Stimulated activated memory B cell treated with anti-CD40 and anti-IgM and Interleukin-4, amounts not matched to agents 10 μg/mL and 1 μg/mL and 100 μg/mL, for 72 hours (primary cell): Measurements from ENCODE around the gene ADGRV1.
A peak's percentile ranks its signal among the peaks of the same experiment; 100 is the strongest.
"Not testable (repeated sequence)": the region's sequence is repeated elsewhere in the genome, so short reads cannot be mapped to it uniquely, and the experiment has no call there.

Experiments
- ATAC-seq: fragments of 150-1000 bp; cut with Tn5 transposase; 2 replicates; pipeline ENCODE4 v1.10.0; 2021
- H3K27ac Mint-ChIP-seq: one replicate; pipeline ENCODE4 v1.8.0; 2022; ENCODE audit warnings: mild to moderate bottlenecking, mixed read lengths
- H3K27me3 Mint-ChIP-seq: one replicate; pipeline ENCODE4 v1.8.0; 2022; ENCODE audit warnings: mixed read lengths
- H3K36me3 Mint-ChIP-seq: one replicate; pipeline ENCODE4 v1.8.0; 2022; ENCODE audit warnings: mixed read lengths
- H3K4me1 Mint-ChIP-seq: one replicate; pipeline ENCODE4 v1.8.0; 2022; ENCODE audit warnings: mixed read lengths
- H3K4me3 Mint-ChIP-seq: one replicate; pipeline ENCODE4 v1.8.0; 2022; ENCODE audit warnings: mild to moderate bottlenecking, moderate library complexity, mixed read lengths
- H3K9me3 Mint-ChIP-seq: one replicate; pipeline ENCODE4 v1.8.0; 2022; ENCODE audit warnings: mixed read lengths

Gene ADGRV1

DNA sequence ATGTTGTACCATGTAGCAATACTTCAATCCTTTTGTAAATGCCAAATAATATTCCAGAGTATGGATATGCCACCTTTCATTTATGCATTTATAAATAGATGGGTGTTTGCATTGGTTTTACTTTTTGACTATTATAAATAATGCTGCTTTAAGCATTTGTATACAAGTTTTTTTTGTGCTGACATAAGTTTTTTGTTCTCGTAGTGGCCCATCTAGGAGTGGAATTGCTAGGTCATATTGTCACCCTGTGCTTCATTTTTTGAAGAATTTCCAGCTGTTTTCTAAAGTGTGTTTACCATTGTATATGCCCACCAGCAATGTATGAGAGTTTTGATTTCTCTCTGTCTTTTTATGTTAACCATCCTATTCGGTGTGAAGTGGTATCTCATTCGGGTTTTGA lies 6.9 kb downstream of the ADGRV1 start:
- Mint-ChIP-seq H3K27me3 (peaks cover 60% of the 10 kb centered on the region), H3K4me1 (no peaks in the 10 kb centered on the region)

DNA sequence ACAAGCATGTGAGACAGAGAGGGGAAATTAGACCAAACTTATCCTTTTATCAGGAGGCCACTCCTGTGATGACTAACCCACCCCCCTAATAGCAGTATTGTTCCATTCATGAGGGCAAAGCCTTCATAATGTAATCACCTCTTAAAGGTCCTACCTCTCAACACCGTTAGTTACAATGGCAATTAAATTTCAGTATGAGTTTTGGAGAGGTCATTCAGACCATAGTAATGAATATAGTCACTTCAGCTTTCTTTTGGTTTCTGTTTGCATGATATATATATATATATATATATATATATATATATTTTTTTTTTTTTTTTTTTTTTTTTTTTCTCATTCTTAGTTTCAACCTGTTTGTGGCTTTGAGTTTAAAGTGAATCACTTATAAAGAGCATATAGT lies 10.5 kb downstream of the ADGRV1 start:
- H3K36me3 Mint-ChIP-seq = no peaks in the 10 kb centered on the region
- no peak for ATAC-seq
- H3K4me1 Mint-ChIP-seq = no peaks in the 10 kb centered on the region
- H3K4me3 Mint-ChIP-seq = no peak overlapping the region
- peaks cover 57% of the 10 kb centered on the region for H3K27me3 Mint-ChIP-seq
- no peak overlapping the region for H3K27ac Mint-ChIP-seq
- H3K9me3 Mint-ChIP-seq = peaks cover 9% of the 10 kb centered on the region

More for the DNA sequence above, 6.9 kb downstream of the ADGRV1 start:
- Mint-ChIP-seq H3K36me3 (no peaks in the 10 kb centered on the region), H3K4me3 (no peak overlapping the region), H3K9me3 (peaks cover 8% of the 10 kb centered on the region), H3K27ac (no peak overlapping the region)
- ATAC-seq = no peak

DNA sequence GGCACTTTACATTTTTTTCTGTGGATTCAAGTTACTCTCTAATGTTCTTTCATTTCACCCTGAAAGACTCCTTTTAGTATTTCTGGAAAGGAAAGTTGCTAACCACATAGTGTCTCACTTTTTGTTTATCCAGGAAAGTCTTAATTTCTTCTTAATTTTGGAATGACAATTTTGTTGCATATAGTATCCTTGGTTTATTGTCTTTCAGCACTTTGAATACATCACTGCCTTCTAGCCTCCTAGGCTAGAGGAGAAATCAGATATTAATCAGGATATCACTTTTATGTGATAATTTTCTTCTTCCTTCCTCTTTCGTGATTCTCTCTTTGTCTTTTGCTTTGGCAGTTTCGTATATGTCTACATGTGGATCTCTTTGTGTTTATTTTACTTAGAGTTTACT lies 11.4 kb downstream of the ADGRV1 start:
- H3K36me3 Mint-ChIP-seq = no peaks in the 10 kb centered on the region
- H3K4me3 Mint-ChIP-seq = no peak overlapping the region
- H3K27ac Mint-ChIP-seq = no peak overlapping the region
- H3K27me3 Mint-ChIP-seq = peaks cover 51% of the 10 kb centered on the region
- H3K9me3 Mint-ChIP-seq = peaks cover 9% of the 10 kb centered on the region
- H3K4me1 Mint-ChIP-seq = no peaks in the 10 kb centered on the region
- ATAC-seq = no peak

DNA sequence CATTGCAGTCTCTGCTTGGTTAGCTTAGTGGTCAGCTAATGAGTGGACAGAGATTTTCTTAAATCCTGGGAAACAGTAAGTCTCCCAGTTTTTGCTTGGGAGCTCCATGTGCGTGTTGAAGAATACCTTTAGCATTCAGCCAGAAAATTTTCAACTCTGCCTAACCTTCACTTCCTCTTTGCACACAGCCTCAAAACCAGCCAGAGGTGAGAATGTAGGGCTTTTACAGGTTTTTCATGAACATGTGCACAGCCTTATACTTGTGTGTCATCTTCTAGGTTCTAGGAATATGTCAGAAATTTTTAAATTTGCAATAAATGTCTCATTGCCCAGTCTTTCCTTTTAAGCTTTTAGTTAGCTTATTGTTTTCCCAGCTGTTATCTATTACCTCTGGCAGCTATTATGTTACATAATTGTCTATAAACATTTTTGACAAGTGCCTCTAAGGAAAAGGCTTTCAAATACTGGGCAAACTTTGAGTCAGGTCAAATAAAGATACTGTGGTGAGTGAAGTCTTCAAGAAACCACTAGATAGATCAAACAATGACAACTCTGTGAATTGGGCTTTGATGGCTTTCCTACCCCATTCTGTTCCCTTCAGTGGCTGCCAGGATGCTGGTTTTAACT lies 12.7 kb downstream of the ADGRV1 start:
- Mint-ChIP-seq H3K4me3 (no peak overlapping the region), H3K36me3 (no peaks in the 10 kb centered on the region), H3K9me3 (peaks cover 9% of the 10 kb centered on the region), H3K4me1 (no peaks in the 10 kb centered on the region), H3K27ac (no peak overlapping the region), H3K27me3 (peaks cover 51% of the 10 kb centered on the region)
- no peak for ATAC-seq

DNA sequence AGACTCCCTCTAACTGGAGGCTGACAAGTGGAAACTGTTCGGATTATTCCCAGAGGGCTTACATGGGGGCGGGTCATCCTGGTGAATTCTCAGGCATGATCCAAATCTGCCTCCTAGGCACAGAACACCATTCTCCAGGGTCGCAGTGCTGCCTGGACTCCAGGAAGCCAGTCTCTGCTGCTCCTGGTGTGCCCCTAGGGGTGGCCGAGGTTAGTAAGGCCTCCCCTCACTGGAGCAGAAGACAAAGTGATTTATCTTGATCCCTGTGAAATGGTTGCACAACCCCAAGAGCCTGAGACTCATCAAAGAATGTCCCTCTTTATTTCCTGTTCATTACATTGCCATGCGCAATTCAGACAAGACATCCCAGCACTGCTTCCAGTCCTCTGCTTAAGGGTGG lies 17.1 kb downstream of the ADGRV1 start:
- H3K27me3 Mint-ChIP-seq = peaks cover 50% of the 10 kb centered on the region
- H3K4me3 Mint-ChIP-seq = no peak overlapping the region
- no peaks in the 10 kb centered on the region for H3K4me1 Mint-ChIP-seq
- H3K36me3 Mint-ChIP-seq = no peaks in the 10 kb centered on the region
- no peak overlapping the region for H3K27ac Mint-ChIP-seq
- peaks cover 16% of the 10 kb centered on the region for H3K9me3 Mint-ChIP-seq
- ATAC-seq = no peak

DNA sequence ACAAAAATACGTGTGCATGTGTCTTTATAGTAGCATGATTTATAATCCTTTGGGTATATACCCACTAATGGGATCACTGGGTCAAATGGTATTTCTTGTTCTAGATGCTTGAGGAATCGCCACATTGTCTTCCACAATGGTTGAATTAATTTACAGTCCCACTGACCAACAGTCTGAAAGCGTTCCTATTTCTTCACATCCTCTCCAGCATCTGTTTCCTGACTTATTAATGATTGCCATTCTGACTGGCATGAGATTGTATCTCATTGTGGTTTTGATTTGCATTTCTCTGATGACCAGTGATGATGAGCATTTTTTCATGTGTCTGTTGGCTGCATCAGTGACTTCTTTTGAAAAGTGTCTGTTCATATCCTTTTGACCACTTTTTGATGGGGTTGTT lies 18.0 kb downstream of the ADGRV1 start:
- H3K9me3 Mint-ChIP-seq = peaks cover 19% of the 10 kb centered on the region
- not testable (repeated sequence) for ATAC-seq, H3K4me1 Mint-ChIP-seq, H3K4me3 Mint-ChIP-seq, H3K36me3 Mint-ChIP-seq, H3K27ac Mint-ChIP-seq
- H3K27me3 Mint-ChIP-seq = peaks cover 53% of the 10 kb centered on the region

DNA sequence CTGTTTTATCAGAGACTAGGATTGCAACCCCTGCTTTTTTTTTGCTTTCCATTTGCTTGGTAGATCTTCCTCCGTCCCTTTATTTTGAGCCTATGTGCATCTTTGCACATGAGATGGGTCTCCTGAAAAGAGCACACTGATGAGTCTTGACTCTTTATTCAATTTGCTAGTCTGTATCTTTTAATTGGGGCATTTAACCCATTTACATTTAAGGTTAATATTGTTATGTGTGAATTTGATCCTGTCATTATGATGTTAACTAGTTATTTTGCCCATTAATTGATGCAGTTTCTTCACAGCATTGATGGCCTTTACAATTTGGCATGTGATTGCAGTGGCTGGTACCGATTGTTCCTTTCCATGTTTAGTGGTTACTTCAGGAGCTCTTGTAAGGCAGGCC lies 21.3 kb downstream of the ADGRV1 start:
- H3K27me3 Mint-ChIP-seq = peaks cover 49% of the 10 kb centered on the region
- not testable (repeated sequence) for H3K4me3 Mint-ChIP-seq, H3K4me1 Mint-ChIP-seq, H3K27ac Mint-ChIP-seq, ATAC-seq, H3K36me3 Mint-ChIP-seq
- peaks cover 19% of the 10 kb centered on the region for H3K9me3 Mint-ChIP-seq

DNA sequence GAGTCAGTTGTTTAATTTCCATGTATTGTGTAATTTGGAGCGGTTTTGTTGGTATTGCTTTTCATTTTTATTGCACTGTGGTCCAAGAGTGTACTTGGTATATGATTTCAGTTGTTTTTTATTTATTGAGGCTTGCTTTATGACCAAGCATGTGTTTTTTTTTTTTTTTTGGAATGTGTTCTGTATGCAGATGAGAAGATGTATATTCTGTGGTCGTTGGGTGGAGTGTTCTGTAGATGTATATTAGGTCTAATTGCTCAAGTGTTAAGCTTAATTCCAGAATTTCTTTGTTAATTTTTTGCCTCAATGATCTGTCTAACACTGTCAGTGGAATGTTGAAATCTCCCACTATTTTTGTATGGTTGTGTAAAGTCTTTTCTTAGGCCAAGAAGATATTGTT lies 23.4 kb downstream of the ADGRV1 start:
- peaks cover 19% of the 10 kb centered on the region for H3K9me3 Mint-ChIP-seq
- no peaks in the 10 kb centered on the region for H3K36me3 Mint-ChIP-seq
- ATAC-seq = no peak
- no peak overlapping the region for H3K4me3 Mint-ChIP-seq
- no peaks in the 10 kb centered on the region for H3K4me1 Mint-ChIP-seq
- H3K27ac Mint-ChIP-seq = no peak overlapping the region
- H3K27me3 Mint-ChIP-seq = peaks cover 52% of the 10 kb centered on the region

DNA sequence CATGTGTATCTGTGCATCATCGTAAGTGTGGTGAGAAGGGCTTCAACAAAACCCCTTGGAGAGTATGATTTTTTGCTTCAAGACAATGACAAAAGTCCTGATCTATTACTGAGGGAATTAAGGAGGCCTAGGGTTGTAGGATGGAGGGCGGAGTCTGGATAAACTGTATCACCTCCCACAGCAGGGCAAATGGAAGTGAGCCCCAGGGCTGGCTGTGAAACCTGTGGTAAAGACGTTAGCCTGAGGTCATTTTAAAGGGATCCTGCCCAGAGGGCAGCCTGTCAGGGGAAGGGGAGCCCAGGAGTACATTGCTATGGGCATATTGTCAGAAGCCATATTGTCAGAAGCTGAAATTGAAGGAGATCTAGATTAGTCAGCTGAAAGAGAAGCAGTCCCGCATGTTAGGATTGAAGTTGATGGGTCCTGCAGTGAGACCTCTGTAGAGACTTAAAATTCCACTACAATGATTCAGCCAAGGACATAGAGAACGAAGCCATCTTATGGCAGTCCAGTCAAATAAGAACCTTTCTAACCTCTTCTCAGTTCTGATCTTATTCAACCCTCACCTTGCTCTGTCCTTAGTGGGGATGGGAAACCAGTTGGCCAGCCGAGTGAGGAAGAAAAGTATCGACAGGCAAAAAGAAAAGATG lies 26.9 kb downstream of the ADGRV1 start:
- no peaks in the 10 kb centered on the region for H3K4me1 Mint-ChIP-seq
- no peak overlapping the region for H3K27ac Mint-ChIP-seq
- H3K27me3 Mint-ChIP-seq = peaks cover 47% of the 10 kb centered on the region
- no peak for ATAC-seq
- no peak overlapping the region for H3K4me3 Mint-ChIP-seq
- peaks cover 3% of the 10 kb centered on the region for H3K9me3 Mint-ChIP-seq
- no peaks in the 10 kb centered on the region for H3K36me3 Mint-ChIP-seq

DNA sequence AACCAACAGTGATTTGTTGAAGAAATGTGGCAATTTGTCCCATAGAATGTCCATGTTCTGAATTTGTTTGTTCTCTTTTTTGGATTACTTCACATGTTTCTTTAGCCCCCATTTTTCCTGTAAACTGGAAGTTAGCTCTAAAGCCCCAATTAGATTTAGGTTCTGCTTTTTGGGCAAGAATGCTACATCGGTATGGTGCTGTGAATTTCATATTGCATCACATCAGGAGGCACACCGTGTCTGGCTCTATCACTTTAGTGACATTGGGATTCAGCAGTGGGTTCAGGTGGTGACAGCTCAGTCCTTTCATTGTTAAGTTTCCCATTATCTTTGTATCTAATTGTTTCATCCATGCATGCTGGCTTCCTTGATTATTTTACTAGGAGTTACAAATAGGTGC lies 27.9 kb downstream of the ADGRV1 start:
- Mint-ChIP-seq H3K9me3 (no peaks in the 10 kb centered on the region), H3K36me3 (no peaks in the 10 kb centered on the region), H3K27me3 (peaks cover 37% of the 10 kb centered on the region), H3K4me3 (no peak overlapping the region), H3K27ac (no peak overlapping the region), H3K4me1 (no peaks in the 10 kb centered on the region)
- ATAC-seq = no peak

DNA sequence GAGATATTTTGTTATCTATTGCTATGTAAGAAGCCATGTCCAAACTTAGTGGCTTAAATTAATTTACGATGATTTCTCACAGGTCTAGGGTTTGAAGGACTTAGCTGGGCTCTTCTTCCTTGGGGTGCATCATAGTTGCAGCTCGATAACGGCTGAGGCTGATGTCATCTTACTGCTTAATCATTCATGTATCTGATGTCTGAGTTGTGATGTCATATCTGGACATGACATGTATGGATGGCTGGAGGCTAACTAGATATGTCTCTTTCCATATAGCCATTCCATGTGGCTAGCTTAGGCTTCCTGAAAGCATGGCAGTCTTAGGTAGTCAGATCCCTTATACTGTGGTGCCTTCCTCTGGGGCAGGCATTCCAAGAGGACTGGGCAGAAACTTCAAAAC lies 31.6 kb downstream of the ADGRV1 start:
- ATAC-seq = no peak
- Mint-ChIP-seq H3K9me3 (peaks cover 3% of the 10 kb centered on the region), H3K27ac (no peak overlapping the region), H3K4me1 (no peaks in the 10 kb centered on the region), H3K36me3 (no peaks in the 10 kb centered on the region), H3K27me3 (peaks cover 28% of the 10 kb centered on the region), H3K4me3 (no peak overlapping the region)

DNA sequence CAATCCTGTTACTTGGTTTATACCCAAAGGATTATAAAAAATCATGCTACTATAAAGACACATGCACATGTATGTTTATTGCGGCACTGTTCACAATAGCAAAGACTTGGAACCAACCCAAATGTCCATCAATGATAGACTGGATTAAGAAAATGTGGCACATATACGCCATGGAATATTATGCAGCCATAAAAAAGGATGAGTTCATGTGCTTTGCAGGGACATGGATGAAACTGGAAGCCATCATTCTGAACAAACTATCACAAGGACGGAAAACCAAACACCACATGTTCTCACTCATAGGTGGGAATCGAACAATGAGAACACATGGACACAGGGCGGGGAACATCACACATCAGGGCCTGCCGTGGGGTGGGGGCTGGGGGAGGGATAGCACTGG lies 34.5 kb downstream of the ADGRV1 start:
- H3K4me3 Mint-ChIP-seq, H3K4me1 Mint-ChIP-seq, H3K36me3 Mint-ChIP-seq, H3K27ac Mint-ChIP-seq, ATAC-seq, H3K9me3 Mint-ChIP-seq: not testable (repeated sequence)
- H3K27me3 Mint-ChIP-seq = peaks cover 28% of the 10 kb centered on the region

DNA sequence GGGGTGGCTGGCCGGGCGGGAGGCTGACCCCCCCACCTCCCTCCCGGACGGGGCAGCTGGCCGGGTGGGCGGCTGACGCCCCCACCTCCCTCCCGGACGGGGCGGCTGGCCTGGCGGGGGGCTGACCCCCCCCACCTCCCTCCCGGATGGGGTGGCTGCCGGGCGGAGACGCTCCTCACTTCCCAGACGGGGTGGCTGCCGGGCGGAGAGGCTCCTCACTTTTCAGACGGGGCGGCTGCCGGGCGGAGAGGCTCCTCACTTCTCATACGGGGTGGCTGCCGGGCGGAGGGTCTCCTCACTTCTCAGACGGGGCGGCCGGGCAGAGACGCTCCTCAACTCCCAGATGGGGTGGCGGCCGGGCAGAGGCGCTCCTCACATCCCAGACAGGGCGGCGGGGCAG lies 37.2 kb downstream of the ADGRV1 start:
- ATAC-seq, H3K27ac Mint-ChIP-seq, H3K36me3 Mint-ChIP-seq, H3K9me3 Mint-ChIP-seq, H3K4me3 Mint-ChIP-seq, H3K4me1 Mint-ChIP-seq: not testable (repeated sequence)
- H3K27me3 Mint-ChIP-seq = peaks cover 22% of the 10 kb centered on the region

DNA sequence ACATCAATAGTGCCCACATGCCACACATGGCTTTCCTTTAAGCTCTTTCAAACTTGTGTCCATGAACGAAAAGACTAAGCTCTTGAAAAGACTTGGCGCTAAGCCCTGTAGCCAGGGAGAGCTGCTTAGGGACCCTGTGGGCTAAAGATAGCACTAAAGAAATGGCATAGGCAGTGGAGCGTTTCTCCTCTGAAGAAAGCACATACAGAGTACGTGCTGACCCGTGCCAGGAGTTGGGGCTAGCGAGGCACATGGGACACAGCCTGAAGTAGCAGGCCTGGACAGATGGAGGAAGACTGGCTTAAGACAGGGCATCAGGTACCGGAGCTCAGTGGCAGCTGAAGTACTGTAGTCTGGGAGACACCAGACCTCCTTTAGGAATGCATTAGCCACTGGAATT lies 39.7 kb downstream of the ADGRV1 start:
- peaks cover 5% of the 10 kb centered on the region for H3K9me3 Mint-ChIP-seq
- H3K36me3 Mint-ChIP-seq = no peaks in the 10 kb centered on the region
- no peaks in the 10 kb centered on the region for H3K4me1 Mint-ChIP-seq
- peaks cover 22% of the 10 kb centered on the region for H3K27me3 Mint-ChIP-seq
- no peak overlapping the region for H3K4me3 Mint-ChIP-seq
- no peak overlapping the region for H3K27ac Mint-ChIP-seq
- peak; percentile 45 for ATAC-seq

DNA sequence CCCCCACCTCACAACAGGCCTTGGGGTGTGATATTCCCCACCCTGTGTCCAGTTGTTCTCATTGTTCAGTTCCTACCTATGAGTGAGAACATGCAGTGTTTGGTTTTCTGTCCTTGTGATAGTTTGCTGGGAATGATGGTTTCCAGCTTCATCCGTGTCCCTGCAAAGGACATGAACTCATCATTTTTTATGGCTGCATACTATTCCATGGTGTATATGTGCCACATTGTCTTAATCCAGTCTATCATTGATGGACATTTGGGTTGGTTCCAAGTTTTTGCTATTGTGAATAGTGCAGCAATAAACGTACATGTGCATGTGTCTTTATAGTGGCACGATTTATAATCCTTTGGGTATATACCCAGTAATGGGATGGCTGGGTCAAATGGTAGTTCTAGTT lies 41.7 kb downstream of the ADGRV1 start:
- peaks cover 33% of the 10 kb centered on the region for H3K27me3 Mint-ChIP-seq
- H3K4me1 Mint-ChIP-seq, H3K4me3 Mint-ChIP-seq, ATAC-seq, H3K36me3 Mint-ChIP-seq, H3K27ac Mint-ChIP-seq, H3K9me3 Mint-ChIP-seq: not testable (repeated sequence)

DNA sequence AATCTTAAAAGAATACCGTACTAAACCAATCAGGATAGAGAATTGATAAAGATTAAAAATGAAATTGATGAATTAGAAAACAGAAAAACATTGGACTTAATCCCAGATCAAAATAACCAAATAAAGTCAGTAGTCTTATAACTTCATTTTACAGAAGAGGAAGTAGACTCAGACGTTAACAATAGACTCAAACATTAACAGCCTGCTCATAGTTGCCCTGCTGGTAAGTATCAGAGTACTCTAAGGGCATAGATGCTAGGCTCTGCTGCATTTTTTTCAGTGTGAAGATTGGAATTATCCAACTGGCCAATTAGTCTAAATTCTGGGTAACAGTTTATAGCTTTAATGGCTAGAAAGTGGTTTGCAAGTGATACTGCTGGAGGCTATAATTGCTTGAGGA lies 42.9 kb downstream of the ADGRV1 start:
- Mint-ChIP-seq H3K9me3 (peaks cover 5% of the 10 kb centered on the region), H3K27me3 (peaks cover 35% of the 10 kb centered on the region), H3K36me3 (no peaks in the 10 kb centered on the region), H3K4me1 (no peaks in the 10 kb centered on the region), H3K27ac (no peak overlapping the region), H3K4me3 (no peak overlapping the region)
- no peak for ATAC-seq
